ENCODE results near the gene BCKDHB. TPM values are rescaled to one million over a fixed set of nuclear protein-coding genes. Genes with fewer than 3 reads are reported as not detected.

Gene BCKDHB
- polyA plus RNA-seq, 1 of the 3 experiments (the other 2 are of a cell fraction), result 19.9 TPM

- TF ChIP-seq RXRA (IDR thresholded peaks at IDR 0.05; ENCODE audit: borderline replicate concordance, low read depth) (no peak), JUND (IDR thresholded peaks at IDR 0.05) (no peak), MXI1 (IDR thresholded peaks at IDR 0.05; ENCODE audit: low read depth, low read length) (no peak)
These were observed 76.7 kb downstream of the BCKDHB start (continued) for GRCh38 chr6:80183019-80183795.

- H4K20me1 ChIP-seq (ENCODE audit: insufficient read depth), result no peaks in the 10 kb centered on the region
- 0 out of 2 replicates have a peak, but pooled peaks cover 7% of the 10 kb centered on the region for H3K9me3 ChIP-seq
- no peaks in the 10 kb centered on the region for H3K27me3 ChIP-seq (ENCODE audit: insufficient read depth)
- H3K9me2 ChIP-seq, result no peaks in the 10 kb centered on the region
- peaks cover 9% of the 10 kb centered on the region for H3F3A ChIP-seq (replicated peaks; ENCODE audit: insufficient read depth)
- POLR2A ChIA-PET, result no interaction called here
- peaks cover 4% of the 10 kb centered on the region; the same call in 1 of the 2 replicates for H3K79me2 ChIP-seq (ENCODE audit: insufficient read depth)
- 100% methylated on average over 2 of the region's 2 CpGs for WGBS (ENCODE audit: low lambda C conversion rate)
- H3K4me1 ChIP-seq (ENCODE audit: control insufficient read depth in 1 of 2, insufficient read depth in 2 of 2, low read depth in 1 of 2, low read length in 1 of 2), result peaks cover 0 to 13% of the 10 kb centered on the region in 2 experiments
- H3K4me3 ChIP-seq (ENCODE audit: low read depth in 2 of 2, low read length in 1 of 2), result no peak overlapping the region
- CTCF ChIA-PET, result interaction anchor here (1.0 kb wide), 1 partner anchor 11 kb away, joined by 3 read pairs; no protein-coding TSS in a partner anchor
- no peak overlapping the region for H3K9ac ChIP-seq
- H3K36me3 ChIP-seq (replicated peaks in 1 of 2; ENCODE audit: control insufficient read depth in 1 of 2, insufficient read depth in 2 of 2, low read length in 1 of 2), result peaks cover 0 to 9% of the 10 kb centered on the region in 2 experiments
- H3K27ac ChIP-seq (ENCODE audit: low read depth in 2 of 2, low read length in 1 of 2), result no peak overlapping the region
- H2AFZ ChIP-seq (ENCODE audit: low read depth), result no peak overlapping the region
- H3K4me2 ChIP-seq, result no peak overlapping the region
- no peak for DNase-seq
- TF ChIP-seq FOXJ3 (CRISPR knock-in tag; IDR thresholded peaks at IDR 0.05) (no peak), NRF1 (IDR thresholded peaks at IDR 0.05; ENCODE audit: low read depth, low read length) (no peak), TEAD4 (IDR thresholded peaks at IDR 0.05; ENCODE audit: borderline replicate concordance, insufficient read depth) (no peak), IRF3 (IDR thresholded peaks at IDR 0.05; ENCODE audit: low read depth, low read length) (no peak), SIN3A (IDR thresholded peaks at IDR 0.05; ENCODE audit: borderline replicate concordance, low read depth, low read length) (no peak), REST (IDR thresholded peaks at IDR 0.05; ENCODE audit: low read depth, low read length) (no peak), USF2 (IDR thresholded peaks at IDR 0.05; ENCODE audit: borderline replicate concordance, low read depth, low read length) (no peak), RFX5 (IDR thresholded peaks at IDR 0.05; ENCODE audit: low read length) (no peak), SMC3 (IDR thresholded peaks at IDR 0.05; ENCODE audit: low read depth, low read length) (no peak), TAF1 (IDR thresholded peaks at IDR 0.05; ENCODE audit: borderline replicate concordance, low read depth, low read length) (no peak), FOXM1 (IDR thresholded peaks at IDR 0.05; ENCODE audit: low read depth) (no peak), TCF12 (IDR thresholded peaks at IDR 0.05) (no peak), JUND (IDR thresholded peaks at IDR 0.05) (no peak), ZBTB33 (IDR thresholded peaks at IDR 0.05; ENCODE audit: borderline replicate concordance, low read depth) (no peak), USF1 (IDR thresholded peaks at IDR 0.05; ENCODE audit: borderline replicate concordance, low read depth) (no peak), GATA2 (CRISPR knock-in tag; IDR thresholded peaks at IDR 0.05) (no peak), PBX3 (IDR thresholded peaks at IDR 0.05) (no peak), MAX (IDR thresholded peaks at IDR 0.05; ENCODE audit: low read depth) (no peak), FOSL2 (IDR thresholded peaks at IDR 0.05; ENCODE audit: borderline replicate concordance, low read depth) (no peak)
These were observed 79.0 kb downstream of the BCKDHB start for GRCh38 chr6:80185492-80185891.

All from SK-N-SH (cell line).